ENCODE measurements around the gene ZFYVE27.

- TF ChIP-seq POLR2A (IDR thresholded peaks at IDR 0.05) = no peak
- TF ChIP-seq CTCF (IDR thresholded peaks at IDR 0.05) = no peak
- TF ChIP-seq POLR2AphosphoS5 (IDR thresholded peaks at IDR 0.05; ENCODE audit: insufficient read depth in 1 of 2, low read depth in 1 of 2) = no peak
These were observed 7.9 kb upstream of the ZFYVE27 start for GRCh38 chr10:97729014-97729413.
